Right lung (tissue), 5 donors: ENCODE data around the gene CREBBP. TPM values are rescaled to one million over a fixed set of nuclear protein-coding genes. Genes with fewer than 3 reads are reported as not detected.

ENCODE experiments used
- DNase-seq, 2 donors: peaks; one replicate each; pipeline ENCODE4 v3.0.0-alpha.2; 2013
- polyA plus RNA-seq, 5 donors: library from polyadenylated mRNA; unstranded; fragments of 120-200 nt; gene quantifications; one replicate each; pipeline versions ENCODE4 v1.2.1 to v1.2.3, GENCODE V29; 2013; ENCODE audit warnings: inconsistent platforms in 1 of 5, low replicate concordance in 1 of 5; ENCODE audit not compliant: insufficient read length in 5 of 5, insufficient read depth in 1 of 5

Gene CREBBP
- polyA plus RNA-seq, 5 donors, result 69.4 to 103 (median 87.6) TPM

- DNase-seq, result no peak
These were observed 204.8 kb downstream of the CREBBP start for GRCh38 chr16:3675601-3676130.

Other genes with a start within 250 kb of the CREBBP start
- gene DNASE1, start 226.0 kb downstream of the CREBBP start, polyA plus RNA-seq, result 10 to 100 TPM; 24.8 to 31.7 (median 26.8) TPM
- gene TRAP1, start 163.2 kb downstream of the CREBBP start, polyA plus RNA-seq, result 10 to 100 TPM; 75.3 to 95.2 (median 80.6) TPM
- gene ADCY9, start 235.7 kb upstream of the CREBBP start, polyA plus RNA-seq, result 10 to 100 TPM in 4 of 5 donors, 1 to 10 TPM in 1; 8.9 to 13.8 (median 10.7) TPM